Cardiac muscle cell (in vitro differentiated cells and primary cell): Measurements from ENCODE around the gene VWA3B. TPM values are rescaled to one million over a fixed set of nuclear protein-coding genes. Genes with fewer than 3 reads are reported as not detected.

Experiments used
- DNase-seq, 2 donors: peaks; one replicate each; pipeline versions ENCODE4 v3.0.0 to v3.0.0-alpha.2; 2010 to 2017; ENCODE audit warnings: low read depth in 1 of 2, low spot score in 1 of 2
- H3K27ac ChIP-seq: fragments of 200-600 bp; sonication (generic); 2 replicates; pipeline ENCODE4 v1.5.1; 2016
- H3K27me3 ChIP-seq: fragments of 200-600 bp; sonication (generic); 2 replicates; pipeline ENCODE4 v1.6.0; 2016; ENCODE audit warnings: control low read depth
- H3K36me3 ChIP-seq: fragments of 200-600 bp; sonication (generic); 2 replicates; pipeline ENCODE4 v1.5.1; 2016; ENCODE audit warnings: control low read depth
- H3K4me1 ChIP-seq: fragments of 200-600 bp; sonication (generic); 2 replicates; pipeline ENCODE4 v1.8.1; 2017; ENCODE audit warnings: low read depth, mild to moderate bottlenecking, mixed run types
- H3K4me3 ChIP-seq: fragments of 200-600 bp; sonication (generic); 2 replicates; pipeline ENCODE4 v1.5.1; 2016; ENCODE audit warnings: mild to moderate bottlenecking
- H3K9me3 ChIP-seq: fragments of 200-600 bp; sonication (generic); 2 replicates; pipeline ENCODE4 v1.5.1; 2017; ENCODE audit warnings: low read depth, mild to moderate bottlenecking, control low read depth
- CTCF ChIP-seq: IDR thresholded peaks from 2 replicates; pipeline ENCODE4 v1.5.1; 2012; ENCODE audit warnings: low read depth, mild to moderate bottlenecking, low read length
- polyA plus RNA-seq: library from polyadenylated mRNA; unstranded; fragments of >200 nt; fragmentation: Nextera tagmentation; extraction: Ambion mirVana; gene quantifications from 2 replicates; pipeline ENCODE4 v1.2.1, GENCODE V29; 2016
- total RNA-seq: library from RNA; depleted of rRNA; stranded (reverse); fragments of >200 nt; gene quantifications from 2 replicates; pipeline ENCODE4 v1.2.3, GENCODE V29; 2016

The VWA3B gene
- total and polyA plus RNA-seq, 2 experiments from 2014 or later = 0.09 TPM; not detected in 1

- Histone ChIP-seq H3K4me3 (no peak overlapping the region), H3K9me3 (no peaks in the 10 kb centered on the region), H3K27ac (peak overlapping the region; percentile 96), H3K36me3 (no peaks in the 10 kb centered on the region), H3K4me1 (peaks cover 64% of the 10 kb centered on the region), H3K27me3 (no peaks in the 10 kb centered on the region)
- TF ChIP-seq CTCF = no peak
- DNase-seq = peak; percentile 6 to 61
These were observed 73.6 kb downstream of the VWA3B start for GRCh38 chr2:98160554-98160953.

GRCh38 chr2:98161186-98161585 is 74.2 kb downstream of the VWA3B start:
- no peak for DNase-seq
- Histone ChIP-seq H3K36me3 (no peaks in the 10 kb centered on the region), H3K27me3 (no peaks in the 10 kb centered on the region), H3K4me1 (peaks cover 64% of the 10 kb centered on the region), H3K27ac (peak overlapping the region; percentile 96), H3K4me3 (no peak overlapping the region), H3K9me3 (no peaks in the 10 kb centered on the region)
- no peak for TF ChIP-seq CTCF

GRCh38 chr2:98164256-98164655 is 77.3 kb downstream of the VWA3B start:
- peaks cover 45% of the 10 kb centered on the region for H3K4me1 ChIP-seq
- no peaks in the 10 kb centered on the region for H3K9me3 ChIP-seq
- TF ChIP-seq CTCF = no peak
- H3K27ac ChIP-seq = peak overlapping the region; percentile 23
- DNase-seq = no peak
- H3K27me3 ChIP-seq = no peaks in the 10 kb centered on the region
- no peak overlapping the region for H3K4me3 ChIP-seq
- no peaks in the 10 kb centered on the region for H3K36me3 ChIP-seq

- no peak for TF ChIP-seq CTCF
- no peak overlapping the region for H3K27ac ChIP-seq
- no peaks in the 10 kb centered on the region for H3K36me3 ChIP-seq
- H3K9me3 ChIP-seq = no peaks in the 10 kb centered on the region
- H3K27me3 ChIP-seq = no peaks in the 10 kb centered on the region
- no peak for DNase-seq
- no peak overlapping the region for H3K4me3 ChIP-seq
- peaks cover 32% of the 10 kb centered on the region for H3K4me1 ChIP-seq
These were observed 78.6 kb downstream of the VWA3B start for GRCh38 chr2:98165516-98166071.

- H3K27ac ChIP-seq = no peak overlapping the region
- H3K36me3 ChIP-seq = no peaks in the 10 kb centered on the region
- no peak overlapping the region for H3K4me3 ChIP-seq
- no peaks in the 10 kb centered on the region for H3K9me3 ChIP-seq
- DNase-seq = no peak
- peaks cover 15% of the 10 kb centered on the region for H3K4me1 ChIP-seq
- TF ChIP-seq CTCF = no peak
- H3K27me3 ChIP-seq = no peaks in the 10 kb centered on the region
These were observed 80.9 kb downstream of the VWA3B start for GRCh38 chr2:98167916-98168315.
